Loucy (cell line): ENCODE data around the gene ZBTB38.

ENCODE experiments used
- H2AFZ ChIP-seq: fragments of 200-600 bp; sonication (generic); 2 replicates; pipeline ENCODE4 v1.6.0; 2016; ENCODE audit warnings: antibody characterized with exemption, mild to moderate bottlenecking, low read length, moderate library complexity
- H3F3A ChIP-seq: fragments of 200-600 bp; 2 replicates; pipeline ENCODE4 v1.6.0; 2016; ENCODE audit warnings: antibody characterized with exemption, low read depth, mild to moderate bottlenecking
- H3K27me3 ChIP-seq: fragments of 200-600 bp; sonication (generic); 2 replicates; pipeline ENCODE4 v1.6.1; 2014; ENCODE audit warnings: low read length, mild to moderate bottlenecking; ENCODE audit not compliant: insufficient read depth, poor library complexity, severe bottlenecking
- H3K36me3 ChIP-seq: fragments of 200-600 bp; sonication (generic); 2 replicates; pipeline ENCODE4 v1.6.1; 2016; ENCODE audit warnings: low read length; ENCODE audit not compliant: insufficient read depth
- H3K4me1 ChIP-seq: fragments of 200-600 bp; sonication (generic); 2 replicates; pipeline ENCODE4 v1.5.1; 2014; ENCODE audit warnings: low read length, mild to moderate bottlenecking; ENCODE audit not compliant: insufficient read depth, poor library complexity, severe bottlenecking
- H3K4me2 ChIP-seq: fragments of 200-600 bp; sonication (generic); 2 replicates; pipeline ENCODE4 v1.6.0; 2014; ENCODE audit warnings: antibody characterized with exemption, low read length, low read depth, mild to moderate bottlenecking; ENCODE audit not compliant: poor library complexity, severe bottlenecking
- H3K4me3 ChIP-seq: fragments of 200-600 bp; sonication (generic); 2 replicates; pipeline ENCODE4 v1.5.1; 2014; ENCODE audit warnings: low read length, mild to moderate bottlenecking, mixed read lengths; ENCODE audit not compliant: poor library complexity, severe bottlenecking
- H3K79me2 ChIP-seq: fragments of 200-600 bp; sonication (generic); 2 replicates; pipeline ENCODE4 v1.6.1; 2014; ENCODE audit warnings: low read length; ENCODE audit not compliant: insufficient read depth
- H3K9ac ChIP-seq: fragments of 200-600 bp; sonication (generic); 2 replicates; pipeline ENCODE4 v1.6.0; 2014; ENCODE audit warnings: mild to moderate bottlenecking, low read depth, low read length, moderate library complexity; ENCODE audit not compliant: poor library complexity, severe bottlenecking
- H3K9me2 ChIP-seq: fragments of 200-600 bp; sonication (generic); replicated peaks from 2 replicates; pipeline ENCODE4 v1.6.1; 2016; ENCODE audit warnings: low read depth, low read length, mixed read lengths
- H3K9me3 ChIP-seq: fragments of 200-600 bp; sonication (generic); 2 replicates; pipeline ENCODE4 v1.6.1; 2014; ENCODE audit warnings: mild to moderate bottlenecking, antibody characterized with exemption, low read length, low read depth; ENCODE audit not compliant: insufficient read depth
- H4K20me1 ChIP-seq: fragments of 200-600 bp; sonication (generic); 2 replicates; pipeline ENCODE4 v1.6.0; 2014; ENCODE audit warnings: antibody characterized with exemption, low read length, mild to moderate bottlenecking; ENCODE audit not compliant: insufficient read depth, poor library complexity, severe bottlenecking
- CTCF ChIP-seq: fragments of 200-600 bp; sonication (generic); conservative IDR thresholded peaks from 2 replicates; pipeline ENCODE4 v1.5.1; 2014; ENCODE audit warnings: mild to moderate bottlenecking, antibody characterized with exemption, low read length
- EZH2phosphoT487 ChIP-seq: fragments of 200-600 bp; IDR thresholded peaks from 2 replicates; pipeline ENCODE4 v1.6.1; 2018; ENCODE audit warnings: antibody characterized with exemption, mild to moderate bottlenecking, moderate library complexity, borderline replicate concordance

The ZBTB38 gene

GRCh38 chr3:141379250-141379966 is 11.1 kb downstream of the ZBTB38 start:
- no peaks in the 10 kb centered on the region for H3K36me3 ChIP-seq
- no peak overlapping the region for H3K4me3 ChIP-seq
- H3K9me3 ChIP-seq = no peaks in the 10 kb centered on the region
- H3K9ac ChIP-seq = no peak overlapping the region
- no peak overlapping the region for H3K4me2 ChIP-seq
- H3F3A ChIP-seq = no peaks in the 10 kb centered on the region
- no peaks in the 10 kb centered on the region for H3K79me2 ChIP-seq
- H3K4me1 ChIP-seq = no peaks in the 10 kb centered on the region
- no peaks in the 10 kb centered on the region for H4K20me1 ChIP-seq
- H3K27me3 ChIP-seq = no peaks in the 10 kb centered on the region
- TF ChIP-seq CTCF (no peak), EZH2phosphoT487 (no peak)
- H2AFZ ChIP-seq = no peak overlapping the region
- no peaks in the 10 kb centered on the region for H3K9me2 ChIP-seq

GRCh38 chr3:141380279-141380678 is 12.0 kb downstream of the ZBTB38 start:
- Histone ChIP-seq H3K4me2 (no peak overlapping the region), H3K9me3 (no peaks in the 10 kb centered on the region), H3K36me3 (no peaks in the 10 kb centered on the region), H4K20me1 (no peaks in the 10 kb centered on the region), H3F3A (no peaks in the 10 kb centered on the region), H3K4me3 (no peak overlapping the region), H3K27me3 (no peaks in the 10 kb centered on the region), H3K4me1 (no peaks in the 10 kb centered on the region), H3K79me2 (no peaks in the 10 kb centered on the region), H3K9ac (no peak overlapping the region), H2AFZ (no peak overlapping the region), H3K9me2 (no peaks in the 10 kb centered on the region)
- TF ChIP-seq EZH2phosphoT487 (no peak), CTCF (no peak)

GRCh38 chr3:141380987-141381386 is 12.7 kb downstream of the ZBTB38 start:
- Histone ChIP-seq H3F3A (no peaks in the 10 kb centered on the region), H3K4me1 (no peaks in the 10 kb centered on the region), H3K9me3 (no peaks in the 10 kb centered on the region), H3K4me2 (no peak overlapping the region), H4K20me1 (no peaks in the 10 kb centered on the region), H3K36me3 (no peaks in the 10 kb centered on the region), H3K9ac (no peak overlapping the region), H2AFZ (no peak overlapping the region), H3K27me3 (no peaks in the 10 kb centered on the region), H3K79me2 (no peaks in the 10 kb centered on the region), H3K4me3 (no peak overlapping the region), H3K9me2 (no peaks in the 10 kb centered on the region)
- no peak for TF ChIP-seq CTCF
- TF ChIP-seq EZH2phosphoT487 = no peak
